ENCODE results near the gene IL27RA. TPM values are rescaled to one million over a fixed set of nuclear protein-coding genes. Genes with fewer than 3 reads are reported as not detected.

Gene IL27RA
- total and polyA plus RNA-seq, 8 donors: 1.1 to 11.1 (median 2.5) TPM; not detected in 2

DNA sequence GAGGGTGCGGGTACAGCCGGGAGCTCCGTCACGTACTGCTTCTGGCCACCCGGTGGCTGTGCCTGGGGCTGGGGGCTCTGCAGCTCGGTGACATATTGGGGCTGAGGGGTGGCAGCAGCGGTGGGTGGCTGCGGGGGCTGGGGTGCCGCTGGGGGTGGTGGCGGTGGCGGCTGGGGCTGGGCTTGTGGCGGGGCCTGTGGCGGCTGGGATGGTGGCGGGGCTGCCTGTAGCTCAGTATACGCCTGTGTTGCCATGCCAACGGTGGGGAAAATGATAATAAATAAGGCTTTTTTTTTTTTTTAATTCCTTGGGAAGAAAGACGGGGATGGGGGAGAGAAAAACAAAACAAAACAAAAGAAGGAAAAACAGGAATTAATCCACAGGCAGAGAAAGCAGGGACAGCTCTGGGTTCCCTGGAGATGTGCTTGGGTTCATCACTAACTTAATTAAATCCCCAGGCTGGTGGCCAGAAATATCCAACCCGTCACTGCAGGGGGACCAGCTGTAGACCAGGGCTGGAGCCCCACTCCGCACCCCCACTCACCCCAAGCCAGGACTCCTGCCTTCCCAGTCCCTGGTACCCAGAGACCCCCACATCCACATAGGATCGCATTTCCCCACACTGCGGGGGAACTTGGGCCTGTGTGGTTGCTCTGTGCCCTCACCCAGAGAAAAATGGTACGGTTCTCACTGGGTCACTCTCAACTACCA lies 37.8 kb upstream of the IL27RA start:
- H3K36me3 ChIP-seq: peaks cover 8 to 80% (median 66%) of the 10 kb centered on the region in 4 donors
- H3K27ac ChIP-seq: no peak overlapping the region
- no peak overlapping the region for H3K4me3 ChIP-seq
- no peak for DNase-seq
- H3K27me3 ChIP-seq: no peaks in the 10 kb centered on the region
- H3K9me3 ChIP-seq: peaks cover 0 to 1% (median under 1%) of the 10 kb centered on the region in 4 donors
- no peaks in the 10 kb centered on the region for H3K4me1 ChIP-seq
- intact Hi-C loops (cut with DNase I; ENCODE audit: low total_unique reads): no loop called here
- 81 to 86% (median 84%) methylated on average over 16 to 22 of the region's 22 CpGs for WGBS, 5 donors
- TF ChIP-seq EP300 (IDR thresholded peaks at IDR 0.05) (no peak), POLR2A (IDR thresholded peaks at IDR 0.05) (no peak), POLR2AphosphoS5 (IDR thresholded peaks at IDR 0.05) (no peak), CTCF (IDR thresholded peaks at IDR 0.05) (no peak)

DNA sequence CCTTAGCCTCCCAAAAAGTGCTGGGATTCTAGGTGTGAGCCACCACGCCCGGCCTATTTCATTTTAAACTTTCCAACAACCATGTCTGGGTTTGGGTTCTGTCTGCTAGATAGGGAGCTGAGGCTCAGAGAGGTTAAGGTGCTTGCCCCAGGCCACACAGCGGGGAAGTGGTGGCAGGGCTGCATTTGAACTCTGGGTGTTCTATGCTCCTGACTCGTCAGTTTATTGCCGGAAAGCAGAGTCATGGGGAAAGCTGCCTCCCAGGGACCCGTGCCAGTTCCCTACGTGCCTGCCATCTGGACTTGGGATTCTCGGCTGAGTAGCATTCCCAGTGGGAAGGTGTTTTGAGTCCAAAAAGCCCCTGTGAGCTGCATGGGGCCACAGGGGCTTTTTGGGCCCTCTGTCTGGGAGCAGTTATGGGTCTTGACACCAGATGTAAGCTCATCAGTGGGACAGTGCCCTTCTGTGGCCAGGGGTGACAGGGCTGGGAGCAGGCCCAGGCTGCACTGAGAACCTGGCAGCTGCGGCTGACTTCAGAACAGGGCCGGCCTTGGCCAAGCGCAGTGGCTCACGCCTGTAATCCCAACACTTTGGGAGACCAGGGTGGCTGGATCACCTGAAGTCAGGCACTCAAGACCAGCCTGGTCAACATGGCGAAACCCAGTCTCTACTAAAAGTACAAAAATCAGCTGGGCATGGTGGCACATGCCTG lies 36.4 kb upstream of the IL27RA start:
- intact Hi-C loops (cut with DNase I; ENCODE audit: low total_unique reads): no loop called here
- H3K36me3 ChIP-seq: peaks cover 8 to 81% (median 59%) of the 10 kb centered on the region in 4 donors
- DNase-seq: no peak

DNA sequence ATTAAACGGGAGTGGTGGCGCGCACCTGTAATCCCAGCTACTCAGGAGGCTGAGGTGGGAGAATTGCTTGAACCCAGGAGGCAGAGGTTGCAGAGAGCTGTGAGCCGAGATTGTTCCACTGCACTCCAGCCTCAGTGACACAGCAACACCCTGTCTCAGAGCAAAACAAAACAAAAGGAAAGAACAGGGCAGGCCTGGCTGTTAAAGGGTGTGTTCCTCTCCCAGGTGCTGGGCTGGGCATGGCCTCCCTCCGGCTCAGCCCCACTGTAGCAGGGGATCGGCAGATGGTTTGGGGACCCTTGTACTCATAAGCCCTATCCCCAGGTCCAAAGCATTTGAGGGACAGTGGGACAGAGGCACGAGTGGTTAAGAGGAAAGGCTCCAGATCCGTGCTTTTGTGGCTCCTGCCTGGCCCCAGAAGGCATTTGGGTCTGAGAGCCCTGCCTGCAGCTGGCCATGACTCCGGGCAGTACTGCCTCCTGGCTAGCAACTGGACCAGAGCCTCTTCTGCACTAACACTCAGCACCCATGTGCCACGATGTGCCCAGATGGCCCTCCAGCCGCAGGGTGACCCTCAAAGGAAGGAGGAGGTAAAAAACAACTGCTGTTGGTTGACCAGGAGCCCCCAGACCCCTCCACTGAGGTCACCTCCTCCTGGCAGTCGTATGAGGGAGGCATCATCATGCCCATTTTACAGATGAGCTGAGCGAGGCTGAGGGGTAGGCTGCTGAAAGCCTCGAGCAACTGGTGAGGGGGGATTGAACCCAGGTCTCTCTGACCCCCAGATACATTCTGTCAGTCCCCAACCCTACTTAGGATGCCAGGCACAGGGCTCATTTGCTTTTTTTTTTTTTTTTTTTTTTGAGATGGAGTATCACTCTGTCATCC lies 35.4 kb upstream of the IL27RA start:
- no peak for DNase-seq
- Histone ChIP-seq H3K36me3 (peaks cover 8 to 79% (median 50%) of the 10 kb centered on the region in 4 donors), H3K27ac (no peak overlapping the region), H3K4me3 (no peak overlapping the region), H3K27me3 (no peaks in the 10 kb centered on the region), H3K4me1 (no peaks in the 10 kb centered on the region), H3K9me3 (peaks cover 0 to 7% (median 3%) of the 10 kb centered on the region in 4 donors)
- TF ChIP-seq POLR2AphosphoS5 (IDR thresholded peaks at IDR 0.05) (no peak), POLR2A (IDR thresholded peaks at IDR 0.05) (no peak), CTCF (IDR thresholded peaks at IDR 0.05) (no peak), EP300 (IDR thresholded peaks at IDR 0.05) (no peak)
- intact Hi-C loops (cut with DNase I; ENCODE audit: low total_unique reads): no loop called here
- WGBS, 5 donors: 85 to 94% (median 85%) methylated on average over 9 to 14 of the region's 14 CpGs

More for the DNA sequence above, 36.4 kb upstream of the IL27RA start:
- H3K9me3 ChIP-seq: peaks cover 0 to 7% (median 3%) of the 10 kb centered on the region in 4 donors
- no peak overlapping the region for H3K4me3 ChIP-seq
- H3K4me1 ChIP-seq: no peaks in the 10 kb centered on the region
- no peaks in the 10 kb centered on the region for H3K27me3 ChIP-seq
- no peak overlapping the region for H3K27ac ChIP-seq
- no peak for TF ChIP-seq EP300 (IDR thresholded peaks at IDR 0.05)
- TF ChIP-seq CTCF (IDR thresholded peaks at IDR 0.05): no peak
- TF ChIP-seq POLR2AphosphoS5 (IDR thresholded peaks at IDR 0.05): no peak
- no peak for TF ChIP-seq POLR2A (IDR thresholded peaks at IDR 0.05)
- WGBS, 5 donors: 81 to 89% (median 87%) methylated on average over 9 to 13 of the region's 13 CpGs

Measured in stomach (tissue), 9 donors.